Astrocyte of the cerebellum (primary cell): ENCODE measurements around the gene TIGD7.
A peak's percentile ranks its signal among the peaks of the same experiment; 100 is the strongest.
"Not testable (repeated sequence)": the region's sequence is repeated elsewhere in the genome, so short reads cannot be mapped to it uniquely, and the experiment has no call there.

Source experiments
- DNase-seq: peaks from one replicate; pipeline ENCODE4 v3.0.0-alpha.2; 2011; ENCODE audit warnings: low read depth
- H3K4me3 ChIP-seq: 2 replicates; pipeline ENCODE4 v1.5.1; 2011; ENCODE audit warnings: mild to moderate bottlenecking, low read depth, low read length, moderate library complexity
- CTCF ChIP-seq: IDR thresholded peaks from 2 replicates; pipeline ENCODE4 v1.5.1; 2012; ENCODE audit warnings: low read length, low read depth, moderate library complexity, mild to moderate bottlenecking; ENCODE audit errors: missing control alignments
- in situ Hi-C: cut with HindIII; loops from 2 replicates; pipeline ENCODE4 v1.10.0; 2017; ENCODE audit warnings: low sequenced_read_pairs

Gene TIGD7

DNA sequence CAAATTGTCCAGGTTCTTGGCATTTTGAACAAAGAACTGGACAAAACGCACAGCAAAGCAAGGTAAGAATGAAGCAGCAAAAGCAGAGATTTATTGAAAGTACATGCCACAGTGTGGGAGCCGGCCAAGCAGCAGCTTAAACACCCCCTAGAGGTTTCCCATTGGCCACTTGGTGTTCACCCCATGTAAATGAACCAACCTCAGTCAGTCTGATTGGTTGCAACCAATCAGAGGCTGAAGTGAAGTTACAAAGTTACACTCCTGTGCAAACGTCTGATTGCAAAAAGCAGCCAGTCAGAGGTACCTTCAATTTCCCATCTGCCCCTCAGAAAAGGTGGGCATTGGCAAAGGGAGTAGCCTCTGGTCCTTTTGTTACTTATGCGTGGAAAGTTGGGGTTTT is 30.7 kb downstream of the TIGD7 start:
- TF ChIP-seq CTCF = no peak
- in situ Hi-C loops = no loop called here
- no peak overlapping the region for H3K4me3 ChIP-seq
- DNase-seq = no peak

GRCh38 chr16:3271281-3271680 is 33.9 kb downstream of the TIGD7 start:
- in situ Hi-C loops, DNase-seq, H3K4me3 ChIP-seq: not testable (repeated sequence)

DNA sequence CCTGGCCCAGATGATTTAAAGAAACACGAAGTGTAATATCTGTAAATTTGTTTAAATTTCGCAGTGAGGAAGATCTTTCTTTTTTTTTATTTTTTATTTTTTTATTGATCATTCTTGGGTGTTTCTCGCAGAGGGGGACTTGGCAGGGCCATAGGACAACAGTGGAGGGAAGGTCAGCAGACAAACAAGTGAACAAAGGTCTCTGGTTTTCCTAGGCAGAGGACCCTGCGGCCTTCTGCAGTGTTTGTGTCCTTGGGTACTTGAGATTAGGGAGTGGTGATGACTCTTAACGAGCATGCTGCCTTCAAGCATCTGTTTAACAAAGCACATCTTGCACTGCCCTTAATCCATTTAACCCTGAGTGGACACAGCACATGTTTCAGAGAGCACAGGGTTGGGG is 34.5 kb downstream of the TIGD7 start:
- DNase-seq, in situ Hi-C loops, H3K4me3 ChIP-seq: not testable (repeated sequence)

GRCh38 chr16:3268294-3268693 is 36.9 kb downstream of the TIGD7 start:
- TF ChIP-seq CTCF = no peak
- no peak overlapping the region for H3K4me3 ChIP-seq
- no peak for DNase-seq
- in situ Hi-C loops = no loop called here

DNA sequence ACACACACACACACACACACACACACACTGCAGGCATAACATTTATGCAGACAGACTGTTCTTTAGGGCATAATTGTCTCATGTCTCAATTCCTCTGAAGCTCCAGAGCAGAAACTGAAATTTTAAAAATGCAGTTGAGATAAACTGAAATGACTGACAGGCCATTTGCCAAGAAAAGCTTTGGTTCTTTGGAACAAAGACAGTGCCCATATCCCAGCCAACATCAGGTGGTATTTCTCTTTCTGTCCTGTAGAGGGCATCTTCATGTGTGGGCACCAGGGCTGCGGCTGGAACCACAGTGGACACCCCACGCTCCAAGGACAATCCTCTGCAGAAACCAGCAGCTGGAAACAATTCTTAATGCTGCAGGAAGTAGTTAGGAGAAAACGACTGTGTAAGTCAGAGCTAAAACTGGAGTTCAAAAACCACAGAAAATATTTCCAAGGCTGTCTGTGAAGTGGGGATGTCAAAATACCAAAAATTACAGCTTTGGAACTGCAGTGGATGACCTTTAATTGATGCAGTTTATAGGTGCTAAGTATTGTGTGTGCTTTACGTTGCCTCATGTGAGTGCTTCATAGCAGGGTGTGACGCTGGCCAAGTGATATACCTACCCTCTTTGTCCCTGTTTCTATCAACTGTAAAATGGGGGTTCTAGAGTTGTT is 38.2 kb downstream of the TIGD7 start:
- H3K4me3 ChIP-seq = no peak overlapping the region
- in situ Hi-C loops = no loop called here
- DNase-seq = no peak
- TF ChIP-seq CTCF = peak; percentile 20

GRCh38 chr16:3264137-3265036 is 40.8 kb downstream of the TIGD7 start:
- in situ Hi-C loops = no loop called here
- peak overlapping the region; percentile 80 for H3K4me3 ChIP-seq
- peak; percentile 39 for TF ChIP-seq CTCF
- DNase-seq = peak; percentile 92

DNA sequence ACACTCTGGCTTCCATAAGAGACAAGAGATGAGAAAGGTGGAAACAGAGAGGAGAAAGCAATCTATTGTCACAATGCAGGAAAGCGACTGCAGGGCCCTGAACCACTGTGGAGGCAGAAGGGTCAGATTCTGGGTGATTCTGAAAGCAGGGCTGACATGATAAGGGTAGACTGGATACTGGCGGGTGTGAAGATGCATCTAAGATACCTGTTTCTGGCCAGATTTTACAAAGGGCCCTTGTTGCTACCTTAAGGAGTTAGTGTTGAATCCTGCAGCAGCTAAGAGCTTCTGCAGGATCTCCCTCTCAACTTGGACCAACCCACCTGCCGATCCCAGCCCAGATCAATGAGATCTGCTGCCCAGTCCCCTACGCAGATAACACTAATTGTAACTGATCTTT is 42.7 kb downstream of the TIGD7 start:
- DNase-seq = no peak
- no peak overlapping the region for H3K4me3 ChIP-seq
- in situ Hi-C loops = no loop called here
- no peak for TF ChIP-seq CTCF
